Stomach (tissue), 9 donors: ENCODE results near the gene VWF. TPM values are rescaled to one million over a fixed set of nuclear protein-coding genes. Genes with fewer than 3 reads are reported as not detected.

Experiments used
- DNase-seq, 2 donors: peaks; one replicate each; pipeline versions ENCODE4 v3.0.0 to v3.0.0-alpha.2; 2013 to 2019
- H3K27ac ChIP-seq, 5 donors: fragments of 200-600 bp in 4 of 5; sonication (generic) in 4 of 5; one replicate each; pipeline ENCODE4 v1.5.1; 2013 to 2019; ENCODE audit warnings: mild to moderate bottlenecking in 1 of 5, moderate library complexity in 1 of 5
- H3K27me3 ChIP-seq, 3 donors: fragments of 200-600 bp; sonication (generic); one replicate each; pipeline ENCODE4 v1.5.1; 2017 to 2019; ENCODE audit warnings: mixed run types in 1 of 3
- H3K36me3 ChIP-seq, 4 donors: fragments of 200-600 bp; sonication (generic); 1 replicate in 3 of 4; 2 replicates in 1 of 4; pipeline ENCODE4 v1.5.1; 2016 to 2019
- H3K4me1 ChIP-seq, 4 donors: fragments of 200-600 bp; sonication (generic); one replicate each; pipeline ENCODE4 v1.5.1; 2016 to 2019
- H3K4me3 ChIP-seq, 4 donors: fragments of 200-600 bp; sonication (generic) in 3 of 4; one replicate each; pipeline ENCODE4 v1.5.1; 2016 to 2019; ENCODE audit warnings: mild to moderate bottlenecking in 1 of 4
- H3K9me3 ChIP-seq, 4 donors: fragments of 200-600 bp; sonication (generic); one replicate each; pipeline ENCODE4 v1.5.1; 2016 to 2019
- EP300 ChIP-seq: sonication (generic); formaldehyde crosslinking; IDR thresholded peaks from one replicate; pipeline ENCODE4 v1.6.1; 2017; ENCODE audit warnings: antibody characterized with exemption
- POLR2A ChIP-seq, 4 donors: fragments of 450-650 bp; IDR thresholded peaks; one replicate each; pipeline ENCODE4 v1.6.1; 2016; ENCODE audit warnings: antibody characterized with exemption in 4 of 4, control low read depth in 2 of 4, mild to moderate bottlenecking in 1 of 4, moderate library complexity in 1 of 4
- POLR2AphosphoS5 ChIP-seq, 3 donors: sonication (generic); formaldehyde crosslinking; IDR thresholded peaks; one replicate each; pipeline ENCODE4 v1.6.1; 2016; ENCODE audit warnings: antibody characterized with exemption in 3 of 3
- WGBS, 5 donors: extraction: QIAGEN DNeasy Blood & Tissue Kit in 3 of 5; methylation state at CpG; one replicate each; pipeline versions ENCODE4 v1.1.5 to v1.1.7; 2013 to 2018; 5-methylcytosine and 5-hydroxymethylcytosine counted together
- intact Hi-C: fragments of 100-400 bp; cut with DNase I; formaldehyde crosslinking; loops from one replicate; pipeline ENCODE4 v1.15.1; 2023; ENCODE audit warnings: low total_unique reads
- polyA plus RNA-seq, 3 donors: library from polyadenylated mRNA; stranded (reverse); fragments of 200-250 nt; gene quantifications; one replicate each; pipeline ENCODE4 v1.2.3, GENCODE V29; 2013
- total RNA-seq, 5 donors: library from RNA; depleted of rRNA; stranded (reverse); fragments of >200 nt; gene quantifications; one replicate each; pipeline versions ENCODE4 v1.1.0 to v1.2.3, GENCODE V29; 2014 to 2016
- TF ChIP-seq, protein P1 (sequence below), 7 experiments: fragments of 450-650 bp in 4 of 7; fragments of 200-600 bp in 3 of 7; sonication (generic) in 3 of 7; IDR thresholded peaks; one replicate each; pipeline ENCODE4 v1.5.1; 2016 to 2019; ENCODE audit warnings: antibody characterized with exemption in 7 of 7, control low read depth in 2 of 7, mild to moderate bottlenecking in 1 of 7
- donor health status: healthy with polysubstance abuse.
- donor health status: Bipolar disorder and iron deficiency.
- donor health status: healthy.

VWF gene
- total and polyA plus RNA-seq, 8 donors, result 3.1 to 103 (median 50.2) TPM

DNA sequence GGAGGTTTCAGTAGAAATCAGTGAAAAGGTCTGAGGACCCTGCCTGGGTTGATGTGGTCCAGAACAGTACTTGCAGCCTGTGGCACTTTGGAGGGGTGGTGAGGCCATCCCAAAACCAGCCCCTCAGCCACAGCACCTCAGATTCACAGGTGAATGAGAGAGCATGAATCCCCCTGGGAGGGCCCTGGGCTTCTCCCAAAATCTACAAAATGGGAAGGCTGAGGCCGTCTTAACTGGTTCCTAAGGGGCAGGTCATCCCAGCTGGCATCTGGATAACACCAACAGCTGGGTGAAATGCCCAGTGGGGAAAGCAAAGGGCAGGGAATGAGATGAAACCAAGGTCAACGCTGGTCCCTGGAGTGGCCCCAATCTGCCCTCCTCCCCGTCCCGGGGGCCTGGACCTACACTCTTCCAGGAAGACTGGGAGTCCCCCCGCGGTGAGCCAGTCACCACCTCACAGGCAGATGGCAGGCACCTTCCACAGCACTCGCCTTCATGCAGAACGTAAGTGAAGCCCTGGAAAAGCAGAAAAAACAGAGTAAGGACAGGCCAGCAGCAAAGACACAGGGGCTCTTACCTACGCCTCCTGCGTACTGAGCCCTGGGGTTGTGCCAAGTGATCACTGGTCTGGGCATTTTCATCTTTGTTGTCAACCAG, 153.1 kb downstream of the VWF start:
- TF ChIP-seq EP300 (no peak), POLR2A (IDR thresholded peaks at IDR 0.05) (no peak), POLR2AphosphoS5 (IDR thresholded peaks at IDR 0.05) (no peak)
- TF ChIP-seq, protein P1, sequence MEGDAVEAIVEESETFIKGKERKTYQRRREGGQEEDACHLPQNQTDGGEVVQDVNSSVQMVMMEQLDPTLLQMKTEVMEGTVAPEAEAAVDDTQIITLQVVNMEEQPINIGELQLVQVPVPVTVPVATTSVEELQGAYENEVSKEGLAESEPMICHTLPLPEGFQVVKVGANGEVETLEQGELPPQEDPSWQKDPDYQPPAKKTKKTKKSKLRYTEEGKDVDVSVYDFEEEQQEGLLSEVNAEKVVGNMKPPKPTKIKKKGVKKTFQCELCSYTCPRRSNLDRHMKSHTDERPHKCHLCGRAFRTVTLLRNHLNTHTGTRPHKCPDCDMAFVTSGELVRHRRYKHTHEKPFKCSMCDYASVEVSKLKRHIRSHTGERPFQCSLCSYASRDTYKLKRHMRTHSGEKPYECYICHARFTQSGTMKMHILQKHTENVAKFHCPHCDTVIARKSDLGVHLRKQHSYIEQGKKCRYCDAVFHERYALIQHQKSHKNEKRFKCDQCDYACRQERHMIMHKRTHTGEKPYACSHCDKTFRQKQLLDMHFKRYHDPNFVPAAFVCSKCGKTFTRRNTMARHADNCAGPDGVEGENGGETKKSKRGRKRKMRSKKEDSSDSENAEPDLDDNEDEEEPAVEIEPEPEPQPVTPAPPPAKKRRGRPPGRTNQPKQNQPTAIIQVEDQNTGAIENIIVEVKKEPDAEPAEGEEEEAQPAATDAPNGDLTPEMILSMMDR (IDR thresholded peaks at IDR 0.05), result no peak
- H3K36me3 ChIP-seq, result no peaks in the 10 kb centered on the region
- peaks cover 0 to 7% (median 0%) of the 10 kb centered on the region in 3 donors for H3K27me3 ChIP-seq
- peak in 1 of 2 donors; percentile 28 for DNase-seq
- H3K4me1 ChIP-seq, result no peaks in the 10 kb centered on the region
- no peaks in the 10 kb centered on the region for H3K9me3 ChIP-seq
- intact Hi-C loops, result no loop called here
- WGBS, 5 donors, result 83 to 91% (median 86%) methylated on average over 9 to 10 of the region's 10 CpGs
- no peak overlapping the region for H3K27ac ChIP-seq
- no peak overlapping the region for H3K4me3 ChIP-seq

- intact Hi-C loops, result no loop called here
- 80 to 86% (median 80%) methylated on average over 5 of the region's 5 CpGs for WGBS, 5 donors
- no peaks in the 10 kb centered on the region for H3K36me3 ChIP-seq
- no peak overlapping the region for H3K27ac ChIP-seq
- TF ChIP-seq, protein P1 (IDR thresholded peaks at IDR 0.05), result no peak
- no peak for TF ChIP-seq POLR2A (IDR thresholded peaks at IDR 0.05)
- TF ChIP-seq EP300, result no peak
- TF ChIP-seq POLR2AphosphoS5 (IDR thresholded peaks at IDR 0.05), result no peak
- H3K4me1 ChIP-seq, result no peaks in the 10 kb centered on the region
- no peak overlapping the region for H3K4me3 ChIP-seq
- peaks cover 0 to 15% (median 0%) of the 10 kb centered on the region in 3 donors for H3K27me3 ChIP-seq
- H3K9me3 ChIP-seq, result no peaks in the 10 kb centered on the region
- no peak for DNase-seq
Observed at GRCh38 chr12:5969974-5970690, 154.3 kb downstream of the VWF start.

GRCh38 chr12:5969156-5969973, 155.1 kb downstream of the VWF start:
- Histone ChIP-seq H3K27me3 (peaks cover 0 to 21% (median 0%) of the 10 kb centered on the region in 3 donors), H3K4me1 (no peaks in the 10 kb centered on the region), H3K4me3 (no peak overlapping the region), H3K9me3 (no peaks in the 10 kb centered on the region), H3K27ac (no peak overlapping the region), H3K36me3 (no peaks in the 10 kb centered on the region)
- DNase-seq, result no peak
- TF ChIP-seq POLR2AphosphoS5 (IDR thresholded peaks at IDR 0.05), result no peak
- TF ChIP-seq EP300, result no peak
- TF ChIP-seq POLR2A (IDR thresholded peaks at IDR 0.05), result no peak
- TF ChIP-seq, protein P1 (IDR thresholded peaks at IDR 0.05), result no peak
- WGBS, 5 donors, result 70 to 79% (median 74%) methylated on average over 13 to 17 of the region's 17 CpGs
- intact Hi-C loops, result no loop called here

- DNase-seq, result no peak
- WGBS, 5 donors, result 86 to 93% (median 87%) methylated on average over 15 to 17 of the region's 17 CpGs
- Histone ChIP-seq H3K9me3 (no peaks in the 10 kb centered on the region), H3K36me3 (no peaks in the 10 kb centered on the region), H3K27me3 (peaks cover 0 to 21% (median 0%) of the 10 kb centered on the region in 3 donors), H3K4me3 (no peak overlapping the region), H3K27ac (no peak overlapping the region), H3K4me1 (no peaks in the 10 kb centered on the region)
- intact Hi-C loops, result no loop called here
- no peak for TF ChIP-seq POLR2AphosphoS5 (IDR thresholded peaks at IDR 0.05)
- no peak for TF ChIP-seq EP300
- TF ChIP-seq, protein P1 (IDR thresholded peaks at IDR 0.05), result no peak
- no peak for TF ChIP-seq POLR2A (IDR thresholded peaks at IDR 0.05)
Observed at GRCh38 chr12:5967645-5968415, 156.6 kb downstream of the VWF start.
